Keratinocyte (primary cell): ENCODE results near the gene FBXW7. TPM values are rescaled to one million over a fixed set of nuclear protein-coding genes. Genes with fewer than 3 reads are reported as not detected.

Experiments used
- DNase-seq: peaks from one replicate; pipeline ENCODE4 v3.0.0-alpha.2; 2011; ENCODE audit warnings: low read depth, missing footprints, low spot score
- FAIRE-seq: peaks from 2 replicates; lab custom pipeline; 2011; peaks lifted over from hg19 to GRCh38; lab: Jason Lieb, UNC
- H2AFZ ChIP-seq: 2 replicates; pipeline ENCODE4 v1.6.0; 2012; ENCODE audit warnings: low read length, control low read depth, inconsistent platforms; ENCODE audit not compliant: control insufficient read depth
- H3K27ac ChIP-seq: 2 replicates; pipeline ENCODE4 v1.5.1; 2011; ENCODE audit warnings: low read length; ENCODE audit not compliant: control insufficient read depth, insufficient read depth
- H3K27me3 ChIP-seq: 3 replicates; pipeline ENCODE4 v1.6.0; 2011; ENCODE audit warnings: low read length; ENCODE audit not compliant: control insufficient read depth, insufficient read depth; ENCODE audit errors: extremely low read depth
- H3K36me3 ChIP-seq, 2 experiments: 2 replicates in 1 of 2; 3 replicates in 1 of 2; pipeline ENCODE4 v1.5.1; 2011; ENCODE audit warnings: low read length in 2 of 2, mild to moderate bottlenecking in 1 of 2; ENCODE audit not compliant: control insufficient read depth in 2 of 2, insufficient read depth in 2 of 2; ENCODE audit errors: extremely low read depth in 1 of 2
- H3K4me1 ChIP-seq: 3 replicates; pipeline ENCODE4 v1.5.1; 2011; ENCODE audit warnings: low read length; ENCODE audit not compliant: control insufficient read depth, insufficient read depth; ENCODE audit errors: extremely low read depth
- H3K4me2 ChIP-seq: 3 replicates; pipeline ENCODE4 v1.6.0; 2011; ENCODE audit warnings: low read depth, low read length; ENCODE audit not compliant: control insufficient read depth, insufficient read depth; ENCODE audit errors: extremely low read depth
- H3K4me3 ChIP-seq, 3 experiments: fragments of 200-600 bp in 1 of 3; sonication (generic) in 1 of 3; 2 replicates in 2 of 3; 3 replicates in 1 of 3; pipeline ENCODE4 v1.5.1; 2011 to 2016; ENCODE audit warnings: low read length in 3 of 3, mild to moderate bottlenecking in 3 of 3, control low read depth in 2 of 3, inconsistent platforms in 1 of 3, low read depth in 1 of 3, mixed read lengths in 1 of 3, mixed run types in 1 of 3, moderate library complexity in 1 of 3; ENCODE audit not compliant: control insufficient read depth in 2 of 3, insufficient read depth in 2 of 3; ENCODE audit errors: extremely low read depth in 1 of 3
- H3K79me2 ChIP-seq: 2 replicates; pipeline ENCODE4 v1.6.0; 2012; ENCODE audit warnings: low read length; ENCODE audit not compliant: control insufficient read depth, insufficient read depth
- H3K9ac ChIP-seq: 3 replicates; pipeline ENCODE4 v1.6.0; 2011; ENCODE audit warnings: low read length; ENCODE audit not compliant: control insufficient read depth, insufficient read depth; ENCODE audit errors: extremely low read depth
- H3K9me1 ChIP-seq: 3 replicates; pipeline ENCODE4 v1.6.0; 2011; ENCODE audit warnings: low read length; ENCODE audit not compliant: control insufficient read depth, insufficient read depth; ENCODE audit errors: extremely low read depth
- H3K9me3 ChIP-seq: 2 replicates; pipeline ENCODE4 v1.5.1; 2012; ENCODE audit warnings: low read depth, low read length; ENCODE audit not compliant: control insufficient read depth
- H4K20me1 ChIP-seq: 3 replicates; pipeline ENCODE4 v1.6.0; 2011; ENCODE audit warnings: low read length; ENCODE audit not compliant: control insufficient read depth, insufficient read depth; ENCODE audit errors: extremely low read depth
- EZH2 ChIP-seq: IDR thresholded peaks from one replicate; pipeline ENCODE4 v1.6.1; 2012; ENCODE audit warnings: inconsistent platforms, mild to moderate bottlenecking, low read length, moderate library complexity
- dilution Hi-C: fragments of 300-500 bp; cut with MboI; formaldehyde crosslinking; loops from one replicate; pipeline ENCODE4 v1.7.0; 2020; ENCODE audit warnings: low sequenced_read_pairs; ENCODE audit not compliant: extremely low pct_ligation_motif_present
- polyA plus RNA-seq, 5 experiments: library from polyadenylated mRNA; depleted of rRNA in 3 of 5; stranded (reverse) in 3 of 5; stranded (forward) in 1 of 5; unstranded in 1 of 5; fragments of >200 nt; gene quantifications; 1 replicate in 1 of 5; 2 replicates in 3 of 5; 3 replicates in 1 of 5; pipeline versions ENCODE4 v1.2.1 to v1.2.3, GENCODE V29; 2011 to 2012; ENCODE audit warnings: missing spikeins in 2 of 5, low read depth in 1 of 5, low replicate concordance in 1 of 5
- TF ChIP-seq, protein P1 (sequence below), 3 experiments: IDR thresholded peaks in 1 of 3; conservative IDR thresholded peaks in 1 of 3; optimal IDR thresholded peaks in 1 of 3; 2 replicates in 2 of 3; 3 replicates in 1 of 3; pipeline versions ENCODE3 to v1.5.1; 2011; ENCODE audit warnings: low read length in 3 of 3, mild to moderate bottlenecking in 3 of 3, moderate library complexity in 2 of 3, control low read depth in 1 of 3, inconsistent platforms in 1 of 3; ENCODE audit not compliant: insufficient read depth in 2 of 3; ENCODE audit errors: extremely low read depth in 1 of 3

FBXW7 gene
- polyA plus RNA-seq, 1 donor (not counting 4 experiments of a cell fraction or from before 2014, with no cell fraction given): 39.6 TPM

DNA sequence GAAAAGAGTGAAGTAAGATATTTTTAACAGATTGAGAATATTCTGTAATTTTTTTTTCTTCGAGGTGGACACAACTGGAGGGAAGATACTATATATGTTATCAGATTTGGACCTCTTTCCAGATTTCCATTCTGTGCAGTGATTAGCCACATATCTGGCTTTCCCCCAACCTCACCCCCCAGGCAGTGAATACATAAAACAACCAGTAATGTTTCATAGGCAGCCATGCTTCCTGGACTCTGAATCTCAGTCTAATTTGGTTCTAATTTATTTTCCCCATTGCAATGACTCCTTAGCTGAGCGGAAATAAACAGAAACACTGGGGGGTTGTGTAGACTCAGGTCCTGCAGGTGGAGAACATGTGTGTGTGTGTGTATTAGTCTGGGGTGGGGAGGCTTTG, 226.5 kb downstream of the FBXW7 start:
- dilution Hi-C loops: no loop called here
- FAIRE-seq: peak; percentile 29

DNA sequence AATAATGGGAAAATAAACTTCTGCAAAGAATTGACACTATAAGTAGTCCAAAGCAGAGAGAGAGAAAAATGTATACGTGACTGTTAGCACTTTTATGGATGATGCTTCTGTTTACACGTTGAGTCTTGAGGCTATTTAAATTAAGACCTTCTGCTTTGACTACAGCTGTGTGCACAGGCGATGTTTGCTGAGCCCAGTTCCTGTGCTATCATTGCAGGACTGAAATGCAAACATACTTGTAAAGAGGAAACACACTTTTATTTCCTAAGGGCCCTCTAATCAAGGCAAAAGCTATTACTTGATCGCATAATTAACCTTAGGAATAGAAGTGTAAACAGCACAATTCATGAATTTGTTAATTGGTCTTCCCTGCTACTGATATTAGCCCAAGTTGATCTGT, 226.9 kb downstream of the FBXW7 start:
- Histone ChIP-seq H3K4me2 (no peak overlapping the region), H3K4me3 (no peak overlapping the region), H3K27me3 (no peaks in the 10 kb centered on the region), H4K20me1 (no peaks in the 10 kb centered on the region), H3K9ac (no peak overlapping the region), H3K9me3 (no peaks in the 10 kb centered on the region), H3K27ac (no peak overlapping the region), H3K4me1 (peaks cover 15% of the 10 kb centered on the region), H2AFZ (no peak overlapping the region), H3K79me2 (no peaks in the 10 kb centered on the region), H3K36me3 (no peaks in the 10 kb centered on the region), H3K9me1 (no peaks in the 10 kb centered on the region)
- DNase-seq (no peak), FAIRE-seq (peak; percentile 71)
- dilution Hi-C loops: no loop called here
- TF ChIP-seq, protein P1, sequence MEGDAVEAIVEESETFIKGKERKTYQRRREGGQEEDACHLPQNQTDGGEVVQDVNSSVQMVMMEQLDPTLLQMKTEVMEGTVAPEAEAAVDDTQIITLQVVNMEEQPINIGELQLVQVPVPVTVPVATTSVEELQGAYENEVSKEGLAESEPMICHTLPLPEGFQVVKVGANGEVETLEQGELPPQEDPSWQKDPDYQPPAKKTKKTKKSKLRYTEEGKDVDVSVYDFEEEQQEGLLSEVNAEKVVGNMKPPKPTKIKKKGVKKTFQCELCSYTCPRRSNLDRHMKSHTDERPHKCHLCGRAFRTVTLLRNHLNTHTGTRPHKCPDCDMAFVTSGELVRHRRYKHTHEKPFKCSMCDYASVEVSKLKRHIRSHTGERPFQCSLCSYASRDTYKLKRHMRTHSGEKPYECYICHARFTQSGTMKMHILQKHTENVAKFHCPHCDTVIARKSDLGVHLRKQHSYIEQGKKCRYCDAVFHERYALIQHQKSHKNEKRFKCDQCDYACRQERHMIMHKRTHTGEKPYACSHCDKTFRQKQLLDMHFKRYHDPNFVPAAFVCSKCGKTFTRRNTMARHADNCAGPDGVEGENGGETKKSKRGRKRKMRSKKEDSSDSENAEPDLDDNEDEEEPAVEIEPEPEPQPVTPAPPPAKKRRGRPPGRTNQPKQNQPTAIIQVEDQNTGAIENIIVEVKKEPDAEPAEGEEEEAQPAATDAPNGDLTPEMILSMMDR (optimal IDR thresholded peaks at IDR 0.05 in 1 of 3, IDR thresholded peaks at IDR 0.05 in 1 of 3, conservative IDR thresholded peaks at IDR 0.05 in 1 of 3; ENCODE audit: extremely low read depth in 1 of 3, insufficient read depth in 2 of 3, low read length in 3 of 3): no peak
- TF ChIP-seq EZH2: no peak

More for the DNA sequence above, 226.5 kb downstream of the FBXW7 start:
- no peak overlapping the region for H3K9ac ChIP-seq
- peaks cover 15% of the 10 kb centered on the region for H3K4me1 ChIP-seq
- no peak overlapping the region for H2AFZ ChIP-seq
- H3K9me1 ChIP-seq: no peaks in the 10 kb centered on the region
- no peaks in the 10 kb centered on the region for H3K79me2 ChIP-seq
- no peak for TF ChIP-seq EZH2
- TF ChIP-seq, protein P1 (optimal IDR thresholded peaks at IDR 0.05 in 1 of 3, IDR thresholded peaks at IDR 0.05 in 1 of 3, conservative IDR thresholded peaks at IDR 0.05 in 1 of 3; ENCODE audit: extremely low read depth in 1 of 3, insufficient read depth in 2 of 3, low read length in 3 of 3): no peak
- no peaks in the 10 kb centered on the region for H4K20me1 ChIP-seq
- H3K9me3 ChIP-seq: no peaks in the 10 kb centered on the region
- H3K4me2 ChIP-seq: no peak overlapping the region
- DNase-seq: no peak
- no peak overlapping the region for H3K4me3 ChIP-seq
- no peaks in the 10 kb centered on the region for H3K27me3 ChIP-seq
- no peaks in the 10 kb centered on the region for H3K36me3 ChIP-seq
- H3K27ac ChIP-seq: no peak overlapping the region
